BJ (cell line): Measurements from ENCODE around the gene PHF20. TPM values are rescaled to one million over a fixed set of nuclear protein-coding genes. Genes with fewer than 3 reads are reported as not detected.
A peak's percentile ranks its signal among the peaks of the same experiment; 100 is the strongest.

Source experiments
- CTCF ChIA-PET: fragments of 350-600 bp; formaldehyde crosslinking; extraction: SDS; loops from one replicate; lab custom pipeline; 2021; ENCODE audit warnings: antibody characterized with exemption, inconsistent platforms; lab: Yijun Ruan, JAX
- POLR2A ChIA-PET: fragments of 300-600 bp; sonication (Branson Sonifier 250); formaldehyde crosslinking; extraction: SDS; loops from one replicate; lab custom pipeline; 2021; ENCODE audit warnings: antibody characterized with exemption; lab: Charles Lee
- DNase-seq: peaks from one replicate; pipeline ENCODE4 v3.0.0-alpha.2; 2011; ENCODE audit warnings: low read depth
- H3K27me3 ChIP-seq: 2 replicates; pipeline ENCODE4 v1.6.0; 2011; ENCODE audit warnings: low read length; ENCODE audit not compliant: control insufficient read depth, insufficient read depth
- H3K36me3 ChIP-seq: 2 replicates; pipeline ENCODE4 v1.5.1; 2011; ENCODE audit warnings: low read length; ENCODE audit not compliant: control insufficient read depth, insufficient read depth
- H3K4me3 ChIP-seq: 2 replicates; pipeline ENCODE4 v1.5.1; 2011; ENCODE audit warnings: low read depth, mild to moderate bottlenecking, control low read depth, low read length
- polyA plus RNA-seq: library from polyadenylated mRNA; depleted of rRNA; stranded (reverse); fragments of >200 nt; gene quantifications from 2 replicates; pipeline ENCODE4 v1.2.3, GENCODE V29; 2011
- TF ChIP-seq, protein P1 (sequence below): IDR thresholded peaks from 2 replicates; pipeline ENCODE4 v1.5.1; 2011; ENCODE audit warnings: low read depth, mild to moderate bottlenecking, control low read depth, inconsistent platforms, low read length, moderate library complexity; ENCODE audit not compliant: insufficient read depth

PHF20 gene
- polyA plus RNA-seq, 1 experiment, result 24.9 TPM

DNA sequence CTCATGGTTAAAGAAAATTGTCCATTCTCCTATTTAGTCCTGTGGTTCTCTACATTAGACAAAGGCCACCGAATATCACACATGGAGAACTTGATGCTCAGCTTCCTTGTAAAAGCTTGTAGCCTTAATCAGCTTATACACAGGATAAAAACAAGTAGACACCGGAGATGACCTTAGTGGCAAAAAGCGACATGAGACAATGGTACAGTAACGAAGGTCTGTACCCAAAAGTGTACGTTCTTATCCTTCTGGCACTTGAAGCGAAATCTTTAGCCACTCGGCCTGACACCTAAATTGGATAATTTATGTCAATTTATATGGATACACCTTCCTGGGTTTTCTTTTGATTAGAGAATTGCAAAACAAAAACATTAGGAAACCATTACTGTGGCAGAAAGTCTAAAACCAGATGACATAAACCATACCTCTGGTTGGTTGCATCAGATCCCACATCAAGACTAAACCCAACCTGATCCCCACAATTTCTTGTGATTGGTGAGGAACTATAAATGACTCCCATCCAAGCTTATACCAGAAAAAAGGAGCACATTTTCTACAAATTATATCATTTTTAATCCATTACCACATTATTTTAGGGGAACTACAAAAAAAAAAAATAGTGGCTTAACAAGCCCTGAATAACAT is 35.9 kb upstream of the PHF20 start:
- no peak overlapping the region for H3K4me3 ChIP-seq
- H3K36me3 ChIP-seq, result peaks cover 16% of the 10 kb centered on the region
- TF ChIP-seq, protein P1, sequence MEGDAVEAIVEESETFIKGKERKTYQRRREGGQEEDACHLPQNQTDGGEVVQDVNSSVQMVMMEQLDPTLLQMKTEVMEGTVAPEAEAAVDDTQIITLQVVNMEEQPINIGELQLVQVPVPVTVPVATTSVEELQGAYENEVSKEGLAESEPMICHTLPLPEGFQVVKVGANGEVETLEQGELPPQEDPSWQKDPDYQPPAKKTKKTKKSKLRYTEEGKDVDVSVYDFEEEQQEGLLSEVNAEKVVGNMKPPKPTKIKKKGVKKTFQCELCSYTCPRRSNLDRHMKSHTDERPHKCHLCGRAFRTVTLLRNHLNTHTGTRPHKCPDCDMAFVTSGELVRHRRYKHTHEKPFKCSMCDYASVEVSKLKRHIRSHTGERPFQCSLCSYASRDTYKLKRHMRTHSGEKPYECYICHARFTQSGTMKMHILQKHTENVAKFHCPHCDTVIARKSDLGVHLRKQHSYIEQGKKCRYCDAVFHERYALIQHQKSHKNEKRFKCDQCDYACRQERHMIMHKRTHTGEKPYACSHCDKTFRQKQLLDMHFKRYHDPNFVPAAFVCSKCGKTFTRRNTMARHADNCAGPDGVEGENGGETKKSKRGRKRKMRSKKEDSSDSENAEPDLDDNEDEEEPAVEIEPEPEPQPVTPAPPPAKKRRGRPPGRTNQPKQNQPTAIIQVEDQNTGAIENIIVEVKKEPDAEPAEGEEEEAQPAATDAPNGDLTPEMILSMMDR, result no peak
- H3K27me3 ChIP-seq, result no peaks in the 10 kb centered on the region
- DNase-seq, result no peak
- POLR2A ChIA-PET, result interaction anchor here (0.6 kb wide), 1 partner anchor 1554 kb away, joined by 5 read pairs; the partner anchor contains the start of gene MANBAL
- CTCF ChIA-PET, result interaction anchor here (0.8 to 1.4 kb wide), 3 partner anchors 17 to 132 kb away, joined by 3 to 4 read pairs (median 3); no protein-coding TSS in a partner anchor

DNA sequence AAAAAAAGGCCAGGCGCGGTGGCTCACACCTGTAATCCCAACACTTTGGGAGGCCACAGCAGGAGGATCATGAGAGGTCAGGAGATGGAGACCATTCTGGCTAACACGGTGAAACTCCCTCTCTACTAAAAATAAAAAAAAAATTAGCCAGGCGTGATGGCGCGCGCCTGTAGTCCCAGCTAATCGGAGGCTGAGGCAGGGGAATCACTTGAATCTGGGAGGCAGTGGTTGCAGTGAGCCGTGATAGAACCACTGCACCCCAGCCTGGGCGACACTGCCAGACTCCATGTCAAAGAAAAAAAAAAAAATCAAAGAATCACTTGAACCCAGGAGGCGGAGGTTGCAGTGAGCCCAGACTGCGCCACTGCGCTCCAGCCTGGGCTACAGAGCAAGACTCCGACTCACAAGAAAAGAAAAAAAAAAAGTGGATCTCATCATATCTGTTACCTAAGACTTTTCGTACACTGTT is 33.9 kb upstream of the PHF20 start:
- DNase-seq, result no peak
- Histone ChIP-seq H3K27me3 (no peaks in the 10 kb centered on the region), H3K4me3 (no peak overlapping the region), H3K36me3 (peaks cover 13% of the 10 kb centered on the region)
- ChIA-PET POLR2A (no interaction called here), CTCF (interaction anchor here (0.6 kb wide), 1 partner anchor 138 kb away, joined by 3 read pairs; no protein-coding TSS in a partner anchor)
- TF ChIP-seq, protein P1, result no peak

DNA sequence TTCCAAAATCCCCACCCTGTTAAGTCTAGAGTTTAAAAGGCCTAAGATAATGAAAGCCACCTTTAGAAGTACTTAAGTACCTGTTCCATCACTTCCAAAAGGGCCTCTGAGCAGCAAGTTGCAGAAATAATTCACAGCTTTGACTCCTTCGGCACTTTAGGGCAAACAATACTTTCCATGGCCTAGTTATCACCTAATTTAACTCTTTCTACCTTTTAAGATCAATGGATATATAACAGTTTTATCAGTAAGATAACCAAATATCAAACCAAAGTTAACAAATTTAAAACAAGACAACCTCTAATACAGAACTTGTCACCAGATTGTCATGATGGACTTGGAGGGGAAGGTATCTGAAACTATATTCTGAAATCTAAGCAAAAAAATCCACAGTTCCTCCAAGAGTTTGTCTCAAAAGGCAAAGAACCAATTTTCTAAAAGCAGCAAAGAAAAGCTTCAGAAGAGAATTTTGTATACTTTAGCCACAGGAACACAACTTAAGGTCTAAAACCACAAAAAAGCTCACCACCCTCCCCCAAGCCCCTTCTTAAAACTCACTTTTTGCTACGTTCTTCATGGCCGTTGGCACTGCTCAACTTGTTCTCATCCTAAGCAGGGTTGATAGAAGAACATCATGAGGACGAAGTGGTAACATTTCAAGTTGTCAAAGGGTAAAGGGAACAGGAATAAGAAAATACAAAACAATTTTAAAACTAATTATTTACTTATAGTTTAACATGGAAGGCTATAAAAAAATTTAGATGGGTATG is 33.2 kb upstream of the PHF20 start:
- Histone ChIP-seq H3K36me3 (peaks cover 11% of the 10 kb centered on the region), H3K27me3 (no peaks in the 10 kb centered on the region), H3K4me3 (no peak overlapping the region)
- TF ChIP-seq, protein P1, result no peak
- CTCF ChIA-PET, result interaction anchor here (2.2 kb wide), 1 partner anchor 10 kb away, joined by 10 read pairs; no protein-coding TSS in a partner anchor
- POLR2A ChIA-PET, result no interaction called here
- DNase-seq, result no peak

DNA sequence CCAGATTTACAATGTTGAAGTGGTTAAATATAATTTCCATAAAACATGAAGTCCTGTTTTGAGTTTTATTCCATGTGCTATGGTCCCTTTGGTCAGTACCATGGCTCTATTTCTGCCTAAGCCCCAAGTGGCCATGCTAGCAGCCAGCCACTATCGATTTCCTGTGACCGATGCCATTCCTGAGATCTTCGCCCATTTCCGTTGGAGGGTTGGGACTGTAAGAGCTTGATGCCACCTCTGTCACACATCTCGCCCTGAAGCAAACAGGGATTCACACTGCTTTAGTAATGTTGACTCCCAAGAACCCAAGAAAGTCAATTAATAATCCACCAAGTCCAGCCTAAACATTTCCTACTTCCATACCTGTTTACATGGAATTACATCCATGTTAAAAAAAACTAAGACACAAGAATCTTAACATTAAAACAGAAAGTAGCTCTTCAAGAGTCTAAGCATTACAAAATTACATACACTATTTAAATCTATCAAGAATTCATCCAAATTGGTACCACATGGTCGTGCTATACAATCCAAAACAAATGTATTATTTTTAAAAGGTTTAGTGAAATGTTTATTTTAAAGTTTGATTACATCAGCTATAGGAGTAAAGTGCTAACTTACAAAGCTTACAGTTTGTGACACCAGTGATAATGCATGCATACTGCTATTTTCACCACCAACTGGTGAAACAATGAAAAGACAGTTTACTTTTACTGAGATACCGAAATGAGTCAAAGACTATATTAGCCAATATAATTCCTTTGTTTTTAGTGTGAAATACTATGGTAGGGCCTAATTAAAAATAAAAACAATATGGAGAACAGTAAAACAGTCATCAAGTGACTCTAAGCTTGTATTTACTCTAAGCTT is 32.3 kb upstream of the PHF20 start:
- no peak for DNase-seq
- CTCF ChIA-PET, result interaction anchor here (0.7 to 2.2 kb wide), 8 partner anchors 11 to 201 kb away, joined by 3 to 10 read pairs (median 6); no protein-coding TSS in a partner anchor
- no peaks in the 10 kb centered on the region for H3K27me3 ChIP-seq
- POLR2A ChIA-PET, result interaction anchor here (1.0 to 1.2 kb wide), 3 partner anchors 30 to 145 kb away, joined by 3 to 4 read pairs (median 4); no protein-coding TSS in a partner anchor
- TF ChIP-seq, protein P1, result peak; percentile 34; the same call in 1 of the 2 replicates
- peaks cover 11% of the 10 kb centered on the region for H3K36me3 ChIP-seq
- H3K4me3 ChIP-seq, result peak overlapping the region; percentile 77
